Lung (tissue), 12 donors: ENCODE data around the gene SLC16A5. TPM values are rescaled to one million over a fixed set of nuclear protein-coding genes. Genes with fewer than 3 reads are reported as not detected.
"Not testable (repeated sequence)": the region's sequence is repeated elsewhere in the genome, so short reads cannot be mapped to it uniquely, and the experiment has no call there.

Experiments used
- ATAC-seq: fragments of 200-7000 bp; cut with Tn5 transposase; one replicate; pipeline ENCODE4 v1.9.1; 2020; ENCODE audit warnings: moderate number of reproducible peaks; ENCODE audit not compliant: insufficient read depth, low FRiP score
- DNase-seq, 3 donors: peaks; one replicate each; pipeline ENCODE4 v3.0.0-alpha.2; 2013 to 2017
- H3K27ac ChIP-seq, 2 donors: one replicate each; pipeline ENCODE4 v1.5.1; 2013; ENCODE audit warnings: mild to moderate bottlenecking in 2 of 2, moderate library complexity in 2 of 2, control low read depth in 1 of 2, inconsistent platforms in 1 of 2, low read depth in 1 of 2, low read length in 1 of 2
- H3K27me3 ChIP-seq, 3 donors: one replicate each; pipeline ENCODE4 v1.5.1; 2013; ENCODE audit warnings: low read length in 2 of 3; ENCODE audit not compliant: control insufficient read depth in 3 of 3, insufficient read depth in 3 of 3
- H3K36me3 ChIP-seq, 4 donors: one replicate each; pipeline ENCODE4 v1.5.1; 2013; ENCODE audit warnings: low read length in 4 of 4, mild to moderate bottlenecking in 1 of 4, moderate library complexity in 1 of 4; ENCODE audit not compliant: control insufficient read depth in 4 of 4, insufficient read depth in 4 of 4
- H3K4me1 ChIP-seq, 5 donors: one replicate each; pipeline ENCODE4 v1.5.1; 2013; ENCODE audit warnings: low read length in 5 of 5, mild to moderate bottlenecking in 2 of 5, moderate library complexity in 1 of 5; ENCODE audit not compliant: control insufficient read depth in 5 of 5, insufficient read depth in 5 of 5
- H3K4me3 ChIP-seq: one replicate; pipeline ENCODE4 v1.5.1; 2013; ENCODE audit warnings: mild to moderate bottlenecking, control low read depth, moderate library complexity
- H3K9ac ChIP-seq, 2 donors: one replicate each; pipeline ENCODE4 v1.5.1; 2013; ENCODE audit warnings: low read length in 2 of 2, control low read depth in 1 of 2; ENCODE audit not compliant: insufficient read depth in 1 of 2
- H3K9me3 ChIP-seq, 4 donors: one replicate each; pipeline ENCODE4 v1.5.1; 2013; ENCODE audit warnings: low read length in 3 of 4, mild to moderate bottlenecking in 1 of 4, moderate library complexity in 1 of 4; ENCODE audit not compliant: control insufficient read depth in 4 of 4, insufficient read depth in 3 of 4
- CTCF ChIP-seq: IDR thresholded peaks from 2 replicates; pipeline ENCODE4 v1.5.1; 2012; ENCODE audit warnings: mild to moderate bottlenecking; ENCODE audit errors: control extremely low read depth, extremely low read depth
- WGBS, 2 donors: extraction: QIAGEN DNeasy Blood & Tissue Kit; methylation state at CpG; one replicate each; pipeline ENCODE4 v1.1.7; 2013; 5-methylcytosine and 5-hydroxymethylcytosine counted together
- polyA plus RNA-seq, 2 donors: library from polyadenylated mRNA; stranded (reverse); fragments of 200-250 nt; gene quantifications; one replicate each; pipeline ENCODE4 v1.2.1, GENCODE V29; 2013
- total RNA-seq, 2 donors: library from RNA; depleted of rRNA in 1 of 2; stranded (reverse); fragments of >200 nt in 1 of 2; gene quantifications; one replicate each; pipeline ENCODE4 v1.2.1, GENCODE V29; 2014 to 2021
- donor health status: control.
- donor health status: control.
- donor health status: Bipolar disorder and iron deficiency.
- donor health status: healthy.
- donor health status: DM: yes; HTN: yes; CAD: no.

SLC16A5 gene
- total and polyA plus RNA-seq, 4 donors = 27.9 to 74.0 (median 42.4) TPM

- H3K4me1 ChIP-seq = peaks cover 0 to 22% (median 2%) of the 10 kb centered on the region in 5 donors
- no peaks in the 10 kb centered on the region for H3K27me3 ChIP-seq
- no peaks in the 10 kb centered on the region for H3K9me3 ChIP-seq
- WGBS, 2 donors = 85 to 93% methylated on average over 8 of the region's 8 CpGs
- peaks cover 0 to 15% (median 7%) of the 10 kb centered on the region in 4 donors for H3K36me3 ChIP-seq
- no peak for TF ChIP-seq CTCF
- no peak for DNase-seq
- no peak for ATAC-seq
- no peak overlapping the region for H3K27ac ChIP-seq
- H3K4me3 ChIP-seq = no peak overlapping the region
- H3K9ac ChIP-seq = no peak overlapping the region
Observed at GRCh38 chr17:75126954-75127353, 39.2 kb downstream of the SLC16A5 start.

- not testable (repeated sequence) for H3K4me3 ChIP-seq, H3K9ac ChIP-seq, ATAC-seq, H3K9me3 ChIP-seq, H3K27ac ChIP-seq, DNase-seq, H3K27me3 ChIP-seq
- H3K36me3 ChIP-seq = peaks cover 0 to 15% (median 7%) of the 10 kb centered on the region in 4 donors
- H3K4me1 ChIP-seq = peaks cover 0 to 22% (median 2%) of the 10 kb centered on the region in 5 donors
- 86 to 91% methylated on average over 5 of the region's 5 CpGs for WGBS, 2 donors
Observed at GRCh38 chr17:75127936-75128335, 40.2 kb downstream of the SLC16A5 start.

GRCh38 chr17:75128694-75129505 is 41.1 kb downstream of the SLC16A5 start:
- no peak overlapping the region for H3K27ac ChIP-seq
- no peak overlapping the region for H3K9ac ChIP-seq
- peaks cover 0 to 15% (median 7%) of the 10 kb centered on the region in 4 donors for H3K36me3 ChIP-seq
- H3K4me1 ChIP-seq = peaks cover 0 to 20% (median 2%) of the 10 kb centered on the region in 5 donors
- TF ChIP-seq CTCF = no peak
- H3K9me3 ChIP-seq = no peaks in the 10 kb centered on the region
- no peak overlapping the region for H3K4me3 ChIP-seq
- DNase-seq (no peak), ATAC-seq (no peak)
- no peaks in the 10 kb centered on the region for H3K27me3 ChIP-seq
- WGBS, 2 donors = 91 to 92% methylated on average over 33 of the region's 33 CpGs

- Histone ChIP-seq H3K27ac (no peak overlapping the region), H3K36me3 (peaks cover 0 to 15% (median 7%) of the 10 kb centered on the region in 4 donors), H3K4me3 (no peak overlapping the region), H3K4me1 (peaks cover 0 to 14% (median 2%) of the 10 kb centered on the region in 5 donors), H3K9me3 (no peaks in the 10 kb centered on the region), H3K9ac (no peak overlapping the region), H3K27me3 (no peaks in the 10 kb centered on the region)
- ATAC-seq = no peak
- 88 to 89% methylated on average over 9 of the region's 9 CpGs for WGBS, 2 donors
- no peak for TF ChIP-seq CTCF
- DNase-seq = no peak
Observed at GRCh38 chr17:75129576-75129975, 41.8 kb downstream of the SLC16A5 start.
